DND-41 (cell line): ENCODE results near the gene TUFT1.

Source experiments
- CTCF ChIP-seq: IDR thresholded peaks from 2 replicates; pipeline ENCODE4 v1.5.1; 2012; ENCODE audit warnings: borderline replicate concordance, low read length, moderate library complexity, mild to moderate bottlenecking; ENCODE audit not compliant: poor library complexity, severe bottlenecking; ENCODE audit errors: extremely low read depth
- EZH2 ChIP-seq: IDR thresholded peaks from 3 replicates; pipeline ENCODE4 v1.6.1; 2012; ENCODE audit warnings: borderline replicate concordance, low read depth, mild to moderate bottlenecking, moderate library complexity, low read length, inconsistent platforms; ENCODE audit not compliant: severe bottlenecking

GRCh38 chr1:151612501-151613281, 72.6 kb downstream of the TUFT1 start:
- TF ChIP-seq CTCF: no peak
- TF ChIP-seq EZH2: no peak
